HepG2 (cell line): ENCODE data around the gene MRLN. TPM values are rescaled to one million over a fixed set of nuclear protein-coding genes. Genes with fewer than 3 reads are reported as not detected.
A peak's percentile ranks its signal among the peaks of the same experiment; 100 is the strongest.

Experiments used
- FOXP1 ChIP-seq, 2 experiments: fragments of 450-650 bp in 1 of 2; IDR thresholded peaks; 2 replicates each; pipeline ENCODE4 v1.6.1; 2017 to 2018; ENCODE audit warnings: antibody characterized with exemption in 1 of 2
- HNRNPK ChIP-seq: fragments of 200-400 bp; formaldehyde crosslinking; IDR thresholded peaks from 2 replicates; pipeline ENCODE4 v1.6.1; 2018; ENCODE audit warnings: low read length, low read depth, moderate library complexity, mild to moderate bottlenecking; ENCODE audit not compliant: poor library complexity, severe bottlenecking
- KAT8 ChIP-seq: IDR thresholded peaks from 2 replicates; pipeline ENCODE4 v1.6.1; 2016; ENCODE audit warnings: missing genetic modification reagents, missing compliant biosample characterization
- KDM6A ChIP-seq: IDR thresholded peaks from 2 replicates; pipeline ENCODE4 v1.6.1; 2016; ENCODE audit warnings: low read depth
- MAFG ChIP-seq: sonication (generic); formaldehyde crosslinking; IDR thresholded peaks from 2 replicates; pipeline ENCODE4 v1.5.1; 2020; ENCODE audit warnings: mild to moderate bottlenecking, missing genetic modification reagents
- MIER2 ChIP-seq: IDR thresholded peaks from 2 replicates; pipeline ENCODE4 v1.6.1; 2016; ENCODE audit warnings: missing biosample characterization, missing genetic modification reagents
- POGZ ChIP-seq: sonication (generic); formaldehyde crosslinking; IDR thresholded peaks from 2 replicates; pipeline ENCODE4 v1.4.0; 2020; ENCODE audit warnings: mild to moderate bottlenecking, missing genetic modification reagents
- SAFB2 ChIP-seq: sonication (generic); formaldehyde crosslinking; IDR thresholded peaks from 2 replicates; pipeline ENCODE4 v1.5.1; 2020; ENCODE audit warnings: missing genetic modification reagents, low read depth, mild to moderate bottlenecking, borderline replicate concordance
- SAP130 ChIP-seq: IDR thresholded peaks from 2 replicates; pipeline ENCODE4 v1.6.1; 2016; ENCODE audit warnings: low read depth
- SRF ChIP-seq: IDR thresholded peaks from 2 replicates; pipeline ENCODE4 v1.6.1; 2011; ENCODE audit warnings: mild to moderate bottlenecking, low read depth, low read length, moderate library complexity
- TCF7 ChIP-seq: sonication (generic); IDR thresholded peaks from 2 replicates; pipeline ENCODE4 v1.6.1; 2016; ENCODE audit warnings: antibody characterized with exemption, low read depth
- U2AF2 ChIP-seq: fragments of 200-400 bp; formaldehyde crosslinking; IDR thresholded peaks from 2 replicates; pipeline ENCODE4 v1.6.1; 2017; ENCODE audit warnings: low read depth, mild to moderate bottlenecking, low read length
- USF2 ChIP-seq, 2 experiments: sonication (generic) in 1 of 2; formaldehyde crosslinking in 1 of 2; IDR thresholded peaks; 2 replicates each; pipeline versions ENCODE4 v1.5.1 to v1.6.1; 2011 to 2020; ENCODE audit warnings: borderline replicate concordance in 1 of 2, low read depth in 1 of 2, low read length in 1 of 2, mild to moderate bottlenecking in 1 of 2, missing genetic modification reagents in 1 of 2, moderate library complexity in 1 of 2
- WIZ ChIP-seq: sonication (generic); formaldehyde crosslinking; IDR thresholded peaks from 2 replicates; pipeline ENCODE4 v1.5.1; 2020; ENCODE audit warnings: mild to moderate bottlenecking, missing genetic modification reagents
- ZNF264 ChIP-seq: sonication (generic); formaldehyde crosslinking; IDR thresholded peaks from 2 replicates; pipeline ENCODE4 v1.4.0; 2020; ENCODE audit warnings: missing genetic modification reagents
- ZNF317 ChIP-seq: sonication (generic); formaldehyde crosslinking; IDR thresholded peaks from 2 replicates; pipeline ENCODE4 v1.5.0; 2020; ENCODE audit warnings: mild to moderate bottlenecking, missing genetic modification reagents
- ZNF75D ChIP-seq: sonication (generic); formaldehyde crosslinking; IDR thresholded peaks from 2 replicates; pipeline ENCODE4 v1.8.1; 2023; ENCODE audit warnings: missing genetic modification reagents, mild to moderate bottlenecking, borderline replicate concordance
- ZNF792 ChIP-seq: IDR thresholded peaks from 2 replicates; pipeline ENCODE4 v1.6.1; 2016
- ZNF839 ChIP-seq: sonication (generic); formaldehyde crosslinking; IDR thresholded peaks from 2 replicates; pipeline ENCODE4 v1.4.0; 2020; ENCODE audit warnings: missing genetic modification reagents, mild to moderate bottlenecking, borderline replicate concordance
- polyA plus RNA-seq, 8 experiments: library from polyadenylated mRNA; depleted of rRNA in 3 of 8; stranded (reverse) in 7 of 8; unstranded in 1 of 8; fragments of >200 nt; fragmentation: Illumina TruSeq in 4 of 8; extraction: Trizol in 4 of 8; gene quantifications; 2 replicates each; pipeline versions ENCODE4 v1.2.1 to v1.2.3, GENCODE V29; 2011 to 2016; ENCODE audit warnings: low read depth in 4 of 8, missing spikeins in 1 of 8, mixed read lengths in 1 of 8; ENCODE audit not compliant: insufficient read depth in 1 of 8
- total RNA-seq, 5 experiments: library from RNA; depleted of rRNA; stranded (reverse); fragments of >200 nt; fragmentation: Illumina TruSeq; extraction: Trizol; gene quantifications; 2 replicates each; pipeline ENCODE4 v1.2.3, GENCODE V29; 2016; ENCODE audit warnings: low read depth in 1 of 5
- TF ChIP-seq, protein P1 (sequence below): sonication (generic); formaldehyde crosslinking; IDR thresholded peaks from 2 replicates; pipeline ENCODE4 v1.4.0; 2020; ENCODE audit warnings: missing genetic modification reagents, borderline replicate concordance
- TF ChIP-seq, protein P2 (sequence below): sonication (generic); formaldehyde crosslinking; IDR thresholded peaks from 2 replicates; pipeline ENCODE4 v1.5.0; 2020; ENCODE audit warnings: missing genetic modification reagents, mild to moderate bottlenecking, borderline replicate concordance
- TF ChIP-seq, protein P3 (sequence below): sonication (generic); formaldehyde crosslinking; IDR thresholded peaks from 2 replicates; pipeline ENCODE4 v1.5.0; 2020; ENCODE audit warnings: mild to moderate bottlenecking, missing genetic modification reagents

Gene MRLN
- total and polyA plus RNA-seq, 2 of the 13 experiments (the other 11 are each of a cell fraction or from before 2014, with no cell fraction given), result not detected

DNA sequence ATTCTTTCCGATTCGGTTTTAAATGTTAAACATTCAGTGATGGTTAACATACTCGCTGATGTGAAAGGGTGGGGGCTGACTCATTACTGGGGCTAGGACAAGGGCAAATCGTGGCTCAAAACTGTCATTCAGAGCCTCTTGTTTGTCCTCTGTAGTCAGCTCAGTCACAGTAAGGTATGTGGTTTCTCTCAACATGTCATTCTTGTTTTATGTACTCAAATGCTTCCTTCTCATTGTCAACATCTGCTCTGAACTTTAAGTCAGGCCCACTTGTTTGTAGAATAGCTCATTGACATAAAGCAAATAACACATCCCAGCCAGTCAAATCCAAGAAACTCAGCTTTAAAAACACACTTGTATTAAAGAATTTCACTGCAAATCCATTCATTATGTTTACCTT lies 50.9 kb downstream of the MRLN start (continued):
- TF ChIP-seq ZNF839 (no peak), KAT8 (CRISPR knock-in tag) (0 out of 2 replicates have a peak, but pooled peaks have one; percentile 38), SRF (no peak), ZNF792 (no peak), U2AF2 (no peak), SAFB2 (CRISPR knock-in tag) (no peak), ZNF317 (0 out of 2 replicates have a peak, but pooled peaks have one; percentile 45), USF2 (IDR thresholded peaks at IDR 0.05; ENCODE audit: low read depth, low read length) (no peak), USF2 (CRISPR knock-in tag; IDR thresholded peaks at IDR 0.05; ENCODE audit: borderline replicate concordance) (no peak), TCF7 (0 out of 2 replicates have a peak, but pooled peaks have one; percentile 15), WIZ (CRISPR knock-in tag) (no peak), SAP130 (CRISPR knock-in tag) (peak; percentile 81), HNRNPK (no peak), FOXP1 (IDR thresholded peaks at IDR 0.05) (peak; percentile 46; the same call in 1 of the 2 replicates), FOXP1 (CRISPR knock-in tag; IDR thresholded peaks at IDR 0.05) (peak; percentile 89), ZNF75D (CRISPR knock-in tag) (no peak), ZNF264 (CRISPR knock-in tag) (no peak), MAFG (CRISPR knock-in tag) (no peak), MIER2 (CRISPR knock-in tag) (0 out of 2 replicates have a peak, but pooled peaks have one; percentile 23), KDM6A (CRISPR knock-in tag) (0 out of 2 replicates have a peak, but pooled peaks have one; percentile 28), POGZ (CRISPR knock-in tag) (no peak)
- TF ChIP-seq, protein P1, sequence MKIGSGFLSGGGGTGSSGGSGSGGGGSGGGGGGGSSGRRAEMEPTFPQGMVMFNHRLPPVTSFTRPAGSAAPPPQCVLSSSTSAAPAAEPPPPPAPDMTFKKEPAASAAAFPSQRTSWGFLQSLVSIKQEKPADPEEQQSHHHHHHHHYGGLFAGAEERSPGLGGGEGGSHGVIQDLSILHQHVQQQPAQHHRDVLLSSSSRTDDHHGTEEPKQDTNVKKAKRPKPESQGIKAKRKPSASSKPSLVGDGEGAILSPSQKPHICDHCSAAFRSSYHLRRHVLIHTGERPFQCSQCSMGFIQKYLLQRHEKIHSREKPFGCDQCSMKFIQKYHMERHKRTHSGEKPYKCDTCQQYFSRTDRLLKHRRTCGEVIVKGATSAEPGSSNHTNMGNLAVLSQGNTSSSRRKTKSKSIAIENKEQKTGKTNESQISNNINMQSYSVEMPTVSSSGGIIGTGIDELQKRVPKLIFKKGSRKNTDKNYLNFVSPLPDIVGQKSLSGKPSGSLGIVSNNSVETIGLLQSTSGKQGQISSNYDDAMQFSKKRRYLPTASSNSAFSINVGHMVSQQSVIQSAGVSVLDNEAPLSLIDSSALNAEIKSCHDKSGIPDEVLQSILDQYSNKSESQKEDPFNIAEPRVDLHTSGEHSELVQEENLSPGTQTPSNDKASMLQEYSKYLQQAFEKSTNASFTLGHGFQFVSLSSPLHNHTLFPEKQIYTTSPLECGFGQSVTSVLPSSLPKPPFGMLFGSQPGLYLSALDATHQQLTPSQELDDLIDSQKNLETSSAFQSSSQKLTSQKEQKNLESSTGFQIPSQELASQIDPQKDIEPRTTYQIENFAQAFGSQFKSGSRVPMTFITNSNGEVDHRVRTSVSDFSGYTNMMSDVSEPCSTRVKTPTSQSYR (CRISPR knock-in tag), result no peak
- TF ChIP-seq, protein P2, sequence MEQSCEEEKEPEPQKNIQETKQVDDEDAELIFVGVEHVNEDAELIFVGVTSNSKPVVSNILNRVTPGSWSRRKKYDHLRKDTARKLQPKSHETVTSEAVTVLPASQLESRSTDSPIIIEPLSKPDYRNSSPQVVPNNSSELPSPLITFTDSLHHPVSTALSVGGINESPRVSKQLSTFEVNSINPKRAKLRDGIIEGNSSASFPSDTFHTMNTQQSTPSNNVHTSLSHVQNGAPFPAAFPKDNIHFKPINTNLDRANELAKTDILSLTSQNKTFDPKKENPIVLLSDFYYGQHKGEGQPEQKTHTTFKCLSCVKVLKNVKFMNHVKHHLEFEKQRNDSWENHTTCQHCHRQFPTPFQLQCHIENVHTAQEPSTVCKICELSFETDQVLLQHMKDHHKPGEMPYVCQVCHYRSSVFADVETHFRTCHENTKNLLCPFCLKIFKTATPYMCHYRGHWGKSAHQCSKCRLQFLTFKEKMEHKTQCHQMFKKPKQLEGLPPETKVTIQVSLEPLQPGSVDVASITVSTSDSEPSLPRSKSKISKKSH (CRISPR knock-in tag), result no peak
- TF ChIP-seq, protein P3, sequence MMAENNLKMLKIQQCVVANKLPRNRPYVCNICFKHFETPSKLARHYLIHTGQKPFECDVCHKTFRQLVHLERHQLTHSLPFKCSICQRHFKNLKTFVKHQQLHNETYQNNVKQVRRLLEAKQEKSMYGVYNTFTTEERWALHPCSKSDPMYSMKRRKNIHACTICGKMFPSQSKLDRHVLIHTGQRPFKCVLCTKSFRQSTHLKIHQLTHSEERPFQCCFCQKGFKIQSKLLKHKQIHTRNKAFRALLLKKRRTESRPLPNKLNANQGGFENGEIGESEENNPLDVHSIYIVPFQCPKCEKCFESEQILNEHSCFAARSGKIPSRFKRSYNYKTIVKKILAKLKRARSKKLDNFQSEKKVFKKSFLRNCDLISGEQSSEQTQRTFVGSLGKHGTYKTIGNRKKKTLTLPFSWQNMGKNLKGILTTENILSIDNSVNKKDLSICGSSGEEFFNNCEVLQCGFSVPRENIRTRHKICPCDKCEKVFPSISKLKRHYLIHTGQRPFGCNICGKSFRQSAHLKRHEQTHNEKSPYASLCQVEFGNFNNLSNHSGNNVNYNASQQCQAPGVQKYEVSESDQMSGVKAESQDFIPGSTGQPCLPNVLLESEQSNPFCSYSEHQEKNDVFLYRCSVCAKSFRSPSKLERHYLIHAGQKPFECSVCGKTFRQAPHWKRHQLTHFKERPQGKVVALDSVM (CRISPR knock-in tag), result no peak
